ENCODE measurements around the gene FOXO3.

The FOXO3 gene

GRCh38 chr6:108714766-108715414 lies 154.2 kb downstream of the FOXO3 start:
- Histone ChIP-seq H3K4me1 (ENCODE audit: control insufficient read depth, insufficient read depth, low read length) (peaks cover 21% of the 10 kb centered on the region), H3K9ac (ENCODE audit: low read length in 2 of 2) (no peak overlapping the region), H3K9me3 (ENCODE audit: control insufficient read depth in 2 of 2, low read length in 2 of 2) (no peaks in the 10 kb centered on the region), H3K4me3 (ENCODE audit: low read length in 2 of 2) (no peak overlapping the region), H3K27me3 (ENCODE audit: control insufficient read depth in 1 of 2, insufficient read depth in 2 of 2, low read length in 2 of 2) (no peaks in the 10 kb centered on the region), H3K27ac (ENCODE audit: low read length) (no peak overlapping the region), H3K36me3 (ENCODE audit: control insufficient read depth in 2 of 2, insufficient read depth in 2 of 2, low read length in 2 of 2) (no peaks in the 10 kb centered on the region)

GRCh38 chr6:108715832-108716231 lies 155.1 kb downstream of the FOXO3 start:
- Histone ChIP-seq H3K36me3 (ENCODE audit: control insufficient read depth in 2 of 2, insufficient read depth in 2 of 2, low read length in 2 of 2) (no peaks in the 10 kb centered on the region), H3K9me3 (ENCODE audit: control insufficient read depth in 2 of 2, low read length in 2 of 2) (no peaks in the 10 kb centered on the region), H3K4me3 (ENCODE audit: low read length in 2 of 2) (no peak overlapping the region), H3K27me3 (ENCODE audit: control insufficient read depth in 1 of 2, insufficient read depth in 2 of 2, low read length in 2 of 2) (no peaks in the 10 kb centered on the region), H3K9ac (ENCODE audit: low read length in 2 of 2) (no peak overlapping the region), H3K27ac (ENCODE audit: low read length) (no peak overlapping the region), H3K4me1 (ENCODE audit: control insufficient read depth, insufficient read depth, low read length) (peaks cover 13% of the 10 kb centered on the region)

- H3K36me3 ChIP-seq (ENCODE audit: control insufficient read depth in 2 of 2, insufficient read depth in 2 of 2, low read length in 2 of 2) = no peaks in the 10 kb centered on the region
- no peaks in the 10 kb centered on the region for H3K9me3 ChIP-seq (ENCODE audit: control insufficient read depth in 2 of 2, low read length in 2 of 2)
- H3K27ac ChIP-seq (ENCODE audit: low read length) = no peak overlapping the region
- H3K27me3 ChIP-seq (ENCODE audit: control insufficient read depth in 1 of 2, insufficient read depth in 2 of 2, low read length in 2 of 2) = no peaks in the 10 kb centered on the region
- H3K4me3 ChIP-seq (ENCODE audit: low read length in 2 of 2) = no peak overlapping the region
- H3K9ac ChIP-seq (ENCODE audit: low read length in 2 of 2) = no peak overlapping the region
- H3K4me1 ChIP-seq (ENCODE audit: control insufficient read depth, insufficient read depth, low read length) = peaks cover 6% of the 10 kb centered on the region
Observed at GRCh38 chr6:108716801-108717791, 156.4 kb downstream of the FOXO3 start.

- Histone ChIP-seq H3K9ac (ENCODE audit: low read length in 2 of 2) (no peak overlapping the region), H3K27me3 (ENCODE audit: control insufficient read depth in 1 of 2, insufficient read depth in 2 of 2, low read length in 2 of 2) (no peaks in the 10 kb centered on the region), H3K36me3 (ENCODE audit: control insufficient read depth in 2 of 2, insufficient read depth in 2 of 2, low read length in 2 of 2) (no peaks in the 10 kb centered on the region), H3K27ac (ENCODE audit: low read length) (no peak overlapping the region), H3K4me3 (ENCODE audit: low read length in 2 of 2) (no peak overlapping the region), H3K9me3 (ENCODE audit: control insufficient read depth in 2 of 2, low read length in 2 of 2) (no peaks in the 10 kb centered on the region), H3K4me1 (ENCODE audit: control insufficient read depth, insufficient read depth, low read length) (peaks cover 2% of the 10 kb centered on the region)
Observed at GRCh38 chr6:108719477-108719876, 158.8 kb downstream of the FOXO3 start.

GRCh38 chr6:108720827-108721226 lies 160.1 kb downstream of the FOXO3 start:
- Histone ChIP-seq H3K4me3 (ENCODE audit: low read length in 2 of 2) (no peak overlapping the region), H3K27me3 (ENCODE audit: control insufficient read depth in 1 of 2, insufficient read depth in 2 of 2, low read length in 2 of 2) (no peaks in the 10 kb centered on the region), H3K4me1 (ENCODE audit: control insufficient read depth, insufficient read depth, low read length) (no peaks in the 10 kb centered on the region), H3K27ac (ENCODE audit: low read length) (no peak overlapping the region), H3K36me3 (ENCODE audit: control insufficient read depth in 2 of 2, insufficient read depth in 2 of 2, low read length in 2 of 2) (no peaks in the 10 kb centered on the region), H3K9ac (ENCODE audit: low read length in 2 of 2) (no peak overlapping the region), H3K9me3 (ENCODE audit: control insufficient read depth in 2 of 2, low read length in 2 of 2) (no peaks in the 10 kb centered on the region)

- no peak overlapping the region for H3K4me3 ChIP-seq (ENCODE audit: low read length in 2 of 2)
- no peaks in the 10 kb centered on the region for H3K36me3 ChIP-seq (ENCODE audit: control insufficient read depth in 2 of 2, insufficient read depth in 2 of 2, low read length in 2 of 2)
- H3K27me3 ChIP-seq (ENCODE audit: control insufficient read depth in 1 of 2, insufficient read depth in 2 of 2, low read length in 2 of 2) = no peaks in the 10 kb centered on the region
- no peak overlapping the region for H3K27ac ChIP-seq (ENCODE audit: low read length)
- H3K9ac ChIP-seq (ENCODE audit: low read length in 2 of 2) = no peak overlapping the region
- no peaks in the 10 kb centered on the region for H3K4me1 ChIP-seq (ENCODE audit: control insufficient read depth, insufficient read depth, low read length)
- no peaks in the 10 kb centered on the region for H3K9me3 ChIP-seq (ENCODE audit: control insufficient read depth in 2 of 2, low read length in 2 of 2)
Observed at GRCh38 chr6:108721286-108721685, 160.6 kb downstream of the FOXO3 start.

GRCh38 chr6:108723594-108723993 lies 162.9 kb downstream of the FOXO3 start:
- H3K27me3 ChIP-seq (ENCODE audit: control insufficient read depth in 1 of 2, insufficient read depth in 2 of 2, low read length in 2 of 2) = no peaks in the 10 kb centered on the region
- no peak overlapping the region for H3K4me3 ChIP-seq (ENCODE audit: low read length in 2 of 2)
- no peaks in the 10 kb centered on the region for H3K9me3 ChIP-seq (ENCODE audit: control insufficient read depth in 2 of 2, low read length in 2 of 2)
- no peak overlapping the region for H3K9ac ChIP-seq (ENCODE audit: low read length in 2 of 2)
- no peak overlapping the region for H3K27ac ChIP-seq (ENCODE audit: low read length)
- H3K36me3 ChIP-seq (ENCODE audit: control insufficient read depth in 2 of 2, insufficient read depth in 2 of 2, low read length in 2 of 2) = no peaks in the 10 kb centered on the region
- H3K4me1 ChIP-seq (ENCODE audit: control insufficient read depth, insufficient read depth, low read length) = no peaks in the 10 kb centered on the region

- no peaks in the 10 kb centered on the region for H3K36me3 ChIP-seq (ENCODE audit: control insufficient read depth in 2 of 2, insufficient read depth in 2 of 2, low read length in 2 of 2)
- no peak overlapping the region for H3K27ac ChIP-seq (ENCODE audit: low read length)
- H3K4me3 ChIP-seq (ENCODE audit: low read length in 2 of 2) = no peak overlapping the region
- H3K4me1 ChIP-seq (ENCODE audit: control insufficient read depth, insufficient read depth, low read length) = no peaks in the 10 kb centered on the region
- H3K9ac ChIP-seq (ENCODE audit: low read length in 2 of 2) = no peak overlapping the region
- no peaks in the 10 kb centered on the region for H3K27me3 ChIP-seq (ENCODE audit: control insufficient read depth in 1 of 2, insufficient read depth in 2 of 2, low read length in 2 of 2)
- H3K9me3 ChIP-seq (ENCODE audit: control insufficient read depth in 2 of 2, low read length in 2 of 2) = no peaks in the 10 kb centered on the region
Observed at GRCh38 chr6:108726726-108727339, 166.1 kb downstream of the FOXO3 start.

GRCh38 chr6:108727966-108728730 lies 167.4 kb downstream of the FOXO3 start:
- no peak overlapping the region for H3K27ac ChIP-seq (ENCODE audit: low read length)
- no peaks in the 10 kb centered on the region for H3K36me3 ChIP-seq (ENCODE audit: control insufficient read depth in 2 of 2, insufficient read depth in 2 of 2, low read length in 2 of 2)
- no peaks in the 10 kb centered on the region for H3K4me1 ChIP-seq (ENCODE audit: control insufficient read depth, insufficient read depth, low read length)
- H3K4me3 ChIP-seq (ENCODE audit: low read length in 2 of 2) = no peak overlapping the region
- H3K9me3 ChIP-seq (ENCODE audit: control insufficient read depth in 2 of 2, low read length in 2 of 2) = no peaks in the 10 kb centered on the region
- no peaks in the 10 kb centered on the region for H3K27me3 ChIP-seq (ENCODE audit: control insufficient read depth in 1 of 2, insufficient read depth in 2 of 2, low read length in 2 of 2)
- no peak overlapping the region for H3K9ac ChIP-seq (ENCODE audit: low read length in 2 of 2)

- no peaks in the 10 kb centered on the region for H3K9me3 ChIP-seq (ENCODE audit: control insufficient read depth in 2 of 2, low read length in 2 of 2)
- no peaks in the 10 kb centered on the region for H3K36me3 ChIP-seq (ENCODE audit: control insufficient read depth in 2 of 2, insufficient read depth in 2 of 2, low read length in 2 of 2)
- H3K4me3 ChIP-seq (ENCODE audit: low read length in 2 of 2) = no peak overlapping the region
- no peaks in the 10 kb centered on the region for H3K4me1 ChIP-seq (ENCODE audit: control insufficient read depth, insufficient read depth, low read length)
- H3K27ac ChIP-seq (ENCODE audit: low read length) = no peak overlapping the region
- no peaks in the 10 kb centered on the region for H3K27me3 ChIP-seq (ENCODE audit: control insufficient read depth in 1 of 2, insufficient read depth in 2 of 2, low read length in 2 of 2)
- H3K9ac ChIP-seq (ENCODE audit: low read length in 2 of 2) = no peak overlapping the region
Observed at GRCh38 chr6:108728826-108729225, 168.1 kb downstream of the FOXO3 start.
